DND-41 (cell line): ENCODE results near the gene CCDC198.

Experiments
- ATAC-seq: fragments of 200-7000 bp; cut with Tn5 transposase; 3 replicates; pipeline ENCODE4 v1.9.1; 2021; ENCODE audit warnings: low read depth; ENCODE audit not compliant: insufficient read depth
- DNase-seq: peaks from one replicate; pipeline ENCODE4 v3.0.0-alpha.2; 2020
- H2AFZ ChIP-seq: 2 replicates; pipeline ENCODE4 v1.6.0; 2012; ENCODE audit warnings: low read depth, low read length
- H3K27ac ChIP-seq: 2 replicates; pipeline ENCODE4 v1.5.1; 2012; ENCODE audit warnings: low read length, inconsistent platforms
- H3K27me3 ChIP-seq: fragments of 200-600 bp; sonication (generic); 2 replicates; pipeline ENCODE4 v1.6.0; 2012; ENCODE audit warnings: low read length, mild to moderate bottlenecking, inconsistent platforms; ENCODE audit not compliant: insufficient read depth, poor library complexity
- H3K36me3 ChIP-seq: 2 replicates; pipeline ENCODE4 v1.5.1; 2012; ENCODE audit warnings: low read length, inconsistent platforms; ENCODE audit not compliant: insufficient read depth
- H3K4me1 ChIP-seq: 2 replicates; pipeline ENCODE4 v1.5.1; 2012; ENCODE audit warnings: mild to moderate bottlenecking, low read length; ENCODE audit not compliant: insufficient read depth
- H3K4me2 ChIP-seq: 2 replicates; pipeline ENCODE4 v1.6.0; 2012; ENCODE audit warnings: mild to moderate bottlenecking, moderate library complexity, low read length, inconsistent platforms; ENCODE audit not compliant: insufficient read depth
- H3K4me3 ChIP-seq, 2 experiments: fragments of 200-600 bp in 1 of 2; shearing (Covaris generic) in 1 of 2; 2 replicates each; pipeline ENCODE4 v1.5.1; 2012 to 2016; ENCODE audit warnings: inconsistent platforms in 2 of 2, low read length in 2 of 2, mild to moderate bottlenecking in 2 of 2, low read depth in 1 of 2, moderate library complexity in 1 of 2
- H3K79me2 ChIP-seq: 2 replicates; pipeline ENCODE4 v1.6.0; 2012; ENCODE audit warnings: low read length, inconsistent platforms; ENCODE audit not compliant: insufficient read depth
- H3K9ac ChIP-seq: 2 replicates; pipeline ENCODE4 v1.6.0; 2012; ENCODE audit warnings: low read depth, mild to moderate bottlenecking, inconsistent platforms, low read length, moderate library complexity
- H3K9me3 ChIP-seq: 2 replicates; pipeline ENCODE4 v1.5.1; 2012; ENCODE audit warnings: low read length, moderate library complexity, mild to moderate bottlenecking, inconsistent platforms; ENCODE audit not compliant: insufficient read depth, severe bottlenecking
- H4K20me1 ChIP-seq: 2 replicates; pipeline ENCODE4 v1.6.0; 2012; ENCODE audit warnings: low read length; ENCODE audit not compliant: insufficient read depth
- EZH2 ChIP-seq: IDR thresholded peaks from 3 replicates; pipeline ENCODE4 v1.6.1; 2012; ENCODE audit warnings: borderline replicate concordance, low read depth, mild to moderate bottlenecking, moderate library complexity, low read length, inconsistent platforms; ENCODE audit not compliant: severe bottlenecking
- TF ChIP-seq, protein P1 (sequence below): IDR thresholded peaks from 2 replicates; pipeline ENCODE4 v1.5.1; 2012; ENCODE audit warnings: borderline replicate concordance, low read length, moderate library complexity, mild to moderate bottlenecking; ENCODE audit not compliant: poor library complexity, severe bottlenecking; ENCODE audit errors: extremely low read depth

Gene CCDC198

DNA sequence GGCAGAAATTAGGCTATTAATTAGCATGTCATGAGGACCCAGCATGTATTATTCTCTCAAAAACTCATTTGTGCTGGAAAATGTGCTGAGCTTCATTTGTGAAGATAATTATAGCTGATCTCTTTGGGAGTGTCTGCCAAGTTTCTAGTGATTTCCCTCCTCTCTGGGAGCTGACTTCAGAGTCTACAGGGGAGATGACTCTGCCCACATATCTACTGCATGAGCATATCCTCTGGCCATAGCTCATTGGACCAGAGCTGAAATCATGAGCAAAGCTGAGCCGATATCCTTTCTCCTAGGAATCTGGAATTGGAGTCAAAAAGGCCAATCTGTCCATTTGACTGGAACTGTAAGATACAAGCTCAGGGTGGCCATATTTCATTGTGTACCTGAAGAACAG, 5.9 kb downstream of the CCDC198 start:
- ATAC-seq: no peak
- no peaks in the 10 kb centered on the region for H3K9me3 ChIP-seq
- H3K4me2 ChIP-seq: no peak overlapping the region
- no peaks in the 10 kb centered on the region for H3K79me2 ChIP-seq
- H3K4me1 ChIP-seq: no peaks in the 10 kb centered on the region
- no peak overlapping the region for H3K9ac ChIP-seq
- DNase-seq: no peak
- H3K27me3 ChIP-seq: peaks cover 4% of the 10 kb centered on the region
- no peaks in the 10 kb centered on the region for H4K20me1 ChIP-seq
- H3K4me3 ChIP-seq: no peak overlapping the region
- H3K36me3 ChIP-seq: no peaks in the 10 kb centered on the region
- no peak overlapping the region for H2AFZ ChIP-seq
- H3K27ac ChIP-seq: no peak overlapping the region
- no peak for TF ChIP-seq EZH2
- TF ChIP-seq, protein P1, sequence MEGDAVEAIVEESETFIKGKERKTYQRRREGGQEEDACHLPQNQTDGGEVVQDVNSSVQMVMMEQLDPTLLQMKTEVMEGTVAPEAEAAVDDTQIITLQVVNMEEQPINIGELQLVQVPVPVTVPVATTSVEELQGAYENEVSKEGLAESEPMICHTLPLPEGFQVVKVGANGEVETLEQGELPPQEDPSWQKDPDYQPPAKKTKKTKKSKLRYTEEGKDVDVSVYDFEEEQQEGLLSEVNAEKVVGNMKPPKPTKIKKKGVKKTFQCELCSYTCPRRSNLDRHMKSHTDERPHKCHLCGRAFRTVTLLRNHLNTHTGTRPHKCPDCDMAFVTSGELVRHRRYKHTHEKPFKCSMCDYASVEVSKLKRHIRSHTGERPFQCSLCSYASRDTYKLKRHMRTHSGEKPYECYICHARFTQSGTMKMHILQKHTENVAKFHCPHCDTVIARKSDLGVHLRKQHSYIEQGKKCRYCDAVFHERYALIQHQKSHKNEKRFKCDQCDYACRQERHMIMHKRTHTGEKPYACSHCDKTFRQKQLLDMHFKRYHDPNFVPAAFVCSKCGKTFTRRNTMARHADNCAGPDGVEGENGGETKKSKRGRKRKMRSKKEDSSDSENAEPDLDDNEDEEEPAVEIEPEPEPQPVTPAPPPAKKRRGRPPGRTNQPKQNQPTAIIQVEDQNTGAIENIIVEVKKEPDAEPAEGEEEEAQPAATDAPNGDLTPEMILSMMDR: no peak

DNA sequence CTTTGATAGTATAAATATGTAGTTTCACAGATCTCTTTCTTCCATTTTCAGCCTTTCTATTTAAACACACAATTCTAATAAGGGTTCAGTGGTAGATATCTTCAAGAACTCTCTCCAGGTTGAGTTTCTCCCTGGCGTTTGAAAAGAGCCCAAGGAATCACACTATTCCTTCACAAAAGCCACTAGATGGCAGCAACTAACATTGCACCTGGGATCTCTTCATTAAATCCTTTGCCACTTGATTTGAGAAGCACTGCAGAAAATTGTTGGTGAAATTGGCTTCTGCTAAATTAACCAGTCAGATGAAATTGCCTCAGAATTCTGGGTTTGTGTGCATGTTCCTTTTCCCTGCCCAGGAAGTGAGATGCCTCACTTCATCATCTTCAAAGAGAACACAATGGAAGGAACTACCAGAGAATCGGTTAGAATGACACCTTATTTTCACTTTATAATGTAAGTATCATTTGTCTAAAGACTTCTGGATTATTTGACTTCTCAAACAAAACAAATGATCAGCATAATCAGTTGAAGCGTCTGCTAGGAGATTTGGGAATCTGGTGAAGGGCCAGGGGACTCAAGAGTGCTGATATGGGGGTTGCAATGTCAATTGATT, 6.8 kb downstream of the CCDC198 start:
- no peak overlapping the region for H3K9ac ChIP-seq

DNA sequence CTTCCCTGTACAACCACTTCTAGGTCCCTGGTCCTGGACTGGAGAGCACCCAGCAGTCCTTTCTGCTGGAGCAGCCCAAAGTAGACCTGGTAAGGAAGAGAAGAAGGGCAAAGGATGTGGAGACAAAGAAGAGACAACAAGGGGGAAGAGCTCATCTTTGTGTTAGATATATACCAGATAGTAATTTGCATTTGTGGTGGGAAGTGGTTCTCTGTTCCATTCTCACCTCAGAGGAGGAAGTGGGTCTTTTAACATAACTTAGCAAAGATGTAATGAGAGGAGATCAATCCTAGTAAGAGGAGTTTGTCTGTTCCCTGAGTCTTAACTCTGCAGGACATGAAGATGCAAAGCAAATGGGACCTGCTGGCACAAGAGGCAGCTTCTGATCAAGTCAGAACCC, 8.0 kb downstream of the CCDC198 start:
- Histone ChIP-seq H2AFZ (no peak overlapping the region), H3K9ac (no peak overlapping the region), H3K27ac (no peak overlapping the region), H4K20me1 (no peaks in the 10 kb centered on the region), H3K79me2 (no peaks in the 10 kb centered on the region), H3K9me3 (no peaks in the 10 kb centered on the region), H3K4me1 (no peaks in the 10 kb centered on the region), H3K4me3 (no peak overlapping the region), H3K4me2 (no peak overlapping the region), H3K27me3 (peaks cover 4% of the 10 kb centered on the region), H3K36me3 (no peaks in the 10 kb centered on the region)
- peak; percentile 42; the same call in 1 of the 3 replicates for ATAC-seq
- TF ChIP-seq, protein P1: no peak
- TF ChIP-seq EZH2: no peak
- DNase-seq: no peak

More for the DNA sequence above, 6.8 kb downstream of the CCDC198 start:
- ATAC-seq: peak; percentile 65; the same call in 1 of the 3 replicates
- peak; percentile 13 for DNase-seq
- no peak overlapping the region for H3K4me2 ChIP-seq
- no peaks in the 10 kb centered on the region for H4K20me1 ChIP-seq
- no peak overlapping the region for H3K27ac ChIP-seq
- no peaks in the 10 kb centered on the region for H3K9me3 ChIP-seq
- H3K36me3 ChIP-seq: no peaks in the 10 kb centered on the region
- H3K4me3 ChIP-seq: no peak overlapping the region
- peaks cover 4% of the 10 kb centered on the region for H3K27me3 ChIP-seq
- no peak overlapping the region for H2AFZ ChIP-seq
- no peaks in the 10 kb centered on the region for H3K4me1 ChIP-seq
- TF ChIP-seq EZH2: no peak
- TF ChIP-seq, protein P1: peak; percentile 69
- no peaks in the 10 kb centered on the region for H3K79me2 ChIP-seq

DNA sequence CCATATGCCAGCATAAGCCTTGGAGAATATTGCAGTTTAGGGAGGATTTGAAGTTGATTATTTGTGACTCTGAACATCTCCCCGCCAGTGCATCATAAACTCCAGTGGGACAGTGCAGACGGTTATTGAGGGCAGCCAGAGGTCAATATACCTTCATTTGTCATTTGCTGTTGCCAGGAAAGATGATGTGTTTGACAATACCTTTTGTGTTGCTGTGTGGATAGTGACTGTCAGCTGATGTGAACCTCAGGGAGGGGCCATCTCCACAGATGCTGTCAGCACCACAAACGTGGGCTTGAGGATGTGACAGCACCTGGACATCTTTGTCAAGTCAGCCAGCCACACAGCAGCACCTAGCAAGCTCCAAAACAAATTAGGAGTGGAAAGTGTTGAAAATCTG, 11.5 kb downstream of the CCDC198 start:
- no peaks in the 10 kb centered on the region for H3K36me3 ChIP-seq
- no peak for DNase-seq

More for the DNA sequence above, 11.5 kb downstream of the CCDC198 start:
- H3K27ac ChIP-seq: no peak overlapping the region
- H2AFZ ChIP-seq: no peak overlapping the region
- no peaks in the 10 kb centered on the region for H3K27me3 ChIP-seq
- no peak overlapping the region for H3K9ac ChIP-seq
- H3K4me1 ChIP-seq: no peaks in the 10 kb centered on the region
- H3K4me3 ChIP-seq: no peak overlapping the region
- H3K79me2 ChIP-seq: no peaks in the 10 kb centered on the region
- no peak for TF ChIP-seq EZH2
- TF ChIP-seq, protein P1: no peak
- H3K9me3 ChIP-seq: no peaks in the 10 kb centered on the region
- no peak overlapping the region for H3K4me2 ChIP-seq
- H4K20me1 ChIP-seq: no peaks in the 10 kb centered on the region
- no peak for ATAC-seq
